ENCODE data around the gene SPRTN.
A peak's percentile ranks its signal among the peaks of the same experiment; 100 is the strongest.

Gene SPRTN

GRCh38 chr1:231338270-231339128, at the start of gene SPRTN:
SPRTN (plus strand) TSS chr1:231338293; CDS start chr1:231338384, 91 bp downstream.
- no peak for TF ChIP-seq CTCF (IDR thresholded peaks at IDR 0.05)
- H3K27ac ChIP-seq: peak within 1 kb of the TSS; percentile 91 to 93
- peak; percentile 95 for DNase-seq (ENCODE audit: low spot score)
- H3K4me3 ChIP-seq: peak within 1 kb of the TSS; percentile 92

GRCh38 chr1:231295938-231296337, 42.2 kb upstream of the SPRTN start:
- no peak overlapping the region for H3K27ac ChIP-seq
- no peak for DNase-seq (ENCODE audit: low spot score)
- no peak overlapping the region for H3K4me3 ChIP-seq
- no peak for TF ChIP-seq CTCF (IDR thresholded peaks at IDR 0.05)

- no peak for DNase-seq (ENCODE audit: low spot score)
- TF ChIP-seq CTCF (IDR thresholded peaks at IDR 0.05): no peak
- no peak overlapping the region for H3K4me3 ChIP-seq
- H3K27ac ChIP-seq: no peak overlapping the region
Measured at GRCh38 chr1:231301990-231302389, 36.1 kb upstream of the SPRTN start.

- Histone ChIP-seq H3K27ac (no peak overlapping the region), H3K4me3 (no peak overlapping the region)
- peak; percentile 49 for DNase-seq (ENCODE audit: low spot score)
- no peak for TF ChIP-seq CTCF (IDR thresholded peaks at IDR 0.05)
Measured at GRCh38 chr1:231310391-231310934, 27.6 kb upstream of the SPRTN start.

- DNase-seq (ENCODE audit: low spot score): peak; percentile 47
- Histone ChIP-seq H3K27ac (no peak overlapping the region), H3K4me3 (no peak overlapping the region)
- TF ChIP-seq CTCF (IDR thresholded peaks at IDR 0.05): no peak
Measured at GRCh38 chr1:231311720-231312431, 26.2 kb upstream of the SPRTN start.

GRCh38 chr1:231312432-231312788, 25.7 kb upstream of the SPRTN start:
- Histone ChIP-seq H3K27ac (no peak overlapping the region), H3K4me3 (no peak overlapping the region)
- DNase-seq (ENCODE audit: low spot score): peak; percentile 29
- no peak for TF ChIP-seq CTCF (IDR thresholded peaks at IDR 0.05)
